HG02642 (cell line): Measurements from ENCODE around the gene RARRES2.

Experiments used
- ATAC-seq: cut with Tn5 transposase; IDR thresholded peaks from one replicate; pipeline ENCODE4 v1.9.1; 2021; ENCODE audit warnings: mild to moderate bottlenecking; ENCODE audit not compliant: unreplicated experiment, poor library complexity

The RARRES2 gene

DNA sequence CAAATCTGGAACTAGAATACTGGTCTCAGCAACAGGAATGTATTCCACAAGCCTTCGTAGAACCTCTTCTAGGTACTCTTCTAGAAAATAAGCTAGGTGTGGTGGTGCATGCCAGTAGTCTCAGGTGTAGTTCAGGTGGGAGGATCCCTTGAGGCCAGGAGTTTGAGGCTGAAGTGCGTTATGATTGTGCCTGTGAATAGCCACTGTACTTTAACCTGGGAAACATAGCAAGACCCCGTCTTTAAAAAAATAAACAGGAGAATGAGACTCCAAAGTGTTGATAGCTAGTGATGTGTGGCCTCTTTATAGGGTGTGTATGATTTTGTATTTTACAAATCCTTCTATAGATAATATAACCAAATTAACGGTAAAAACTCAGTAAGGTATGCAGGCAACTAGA is 36.2 kb upstream of the RARRES2 start:
- no peak for ATAC-seq

DNA sequence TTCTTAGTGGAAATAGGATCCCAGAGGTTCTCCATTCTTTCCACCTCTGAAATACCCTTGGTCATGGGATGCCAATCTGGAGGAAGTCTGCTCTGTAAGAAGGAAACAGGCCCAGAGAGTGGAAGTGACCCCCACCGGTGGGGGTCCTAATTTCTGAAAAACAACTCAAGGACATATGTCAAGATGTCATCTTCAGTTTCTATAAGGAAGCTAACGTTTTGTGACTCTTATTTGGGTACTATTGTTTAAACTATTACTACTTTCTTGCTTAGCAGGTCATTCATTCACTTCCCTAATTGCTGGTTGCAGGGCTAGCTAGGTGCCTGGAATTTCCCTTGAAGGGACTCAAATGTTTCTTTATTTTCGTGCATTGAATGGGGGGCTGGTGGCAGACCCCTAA is 35.8 kb upstream of the RARRES2 start:
- no peak for ATAC-seq

DNA sequence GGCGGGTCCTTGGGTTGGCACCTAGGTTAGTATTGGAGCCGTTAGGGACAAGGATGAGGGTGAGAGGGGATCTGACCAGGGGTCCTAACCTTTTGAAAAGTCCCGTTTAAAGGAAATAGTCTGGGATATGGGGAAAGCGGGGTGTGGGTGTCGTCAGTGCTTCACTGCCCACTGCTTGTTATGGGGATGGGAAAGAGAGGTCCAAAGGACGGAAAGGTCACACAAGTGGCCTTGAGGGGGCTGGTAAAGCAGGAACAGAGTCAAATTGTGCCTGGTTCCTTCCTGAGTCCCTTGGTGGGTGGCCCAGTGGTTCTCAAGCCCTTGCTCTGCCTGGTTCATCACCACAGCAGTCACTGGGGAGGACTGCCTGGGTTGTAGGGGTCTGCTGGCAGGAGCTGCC is 35.1 kb upstream of the RARRES2 start:
- no peak for ATAC-seq

DNA sequence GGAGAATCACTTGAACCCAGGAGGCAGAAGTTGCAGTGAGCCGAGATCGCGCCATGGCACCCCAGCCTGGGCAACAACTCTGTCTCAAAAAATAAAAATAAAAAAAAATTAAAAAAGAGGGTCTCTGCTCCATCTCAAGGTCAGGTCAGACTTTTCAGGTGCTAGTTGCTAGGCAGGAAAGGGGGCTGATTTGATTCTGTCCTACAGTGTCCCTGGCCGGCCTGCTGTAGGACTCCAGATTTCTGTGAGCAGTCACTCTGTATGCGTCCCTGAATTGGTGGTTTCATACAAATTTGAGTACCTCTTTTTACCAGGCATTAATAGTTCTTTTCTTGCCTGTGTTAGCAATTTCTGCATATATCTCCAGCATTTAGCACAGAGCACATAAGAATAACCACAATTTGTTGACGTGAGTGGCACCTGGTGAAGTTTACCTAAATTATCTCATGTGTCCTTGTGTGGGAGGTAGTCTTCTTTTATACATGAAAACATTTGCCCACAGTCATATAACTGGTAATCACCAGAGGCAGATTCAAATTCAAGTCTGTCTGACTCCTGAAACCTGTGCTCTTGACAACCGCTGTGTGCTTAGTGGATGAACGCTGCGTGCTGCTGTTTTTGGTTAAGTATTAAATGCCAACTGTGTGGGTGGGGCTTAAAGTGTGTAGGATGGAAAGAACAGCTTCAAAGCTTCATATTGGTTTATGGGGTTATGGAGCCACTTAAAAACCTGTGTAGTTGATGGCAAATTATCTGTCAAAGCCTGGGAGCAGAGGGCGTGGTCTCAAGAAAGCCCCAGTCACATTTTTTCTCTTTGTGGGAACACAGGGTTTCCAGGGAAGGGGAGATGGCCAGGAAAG is 34.5 kb upstream of the RARRES2 start:
- peak; percentile 25 for ATAC-seq

DNA sequence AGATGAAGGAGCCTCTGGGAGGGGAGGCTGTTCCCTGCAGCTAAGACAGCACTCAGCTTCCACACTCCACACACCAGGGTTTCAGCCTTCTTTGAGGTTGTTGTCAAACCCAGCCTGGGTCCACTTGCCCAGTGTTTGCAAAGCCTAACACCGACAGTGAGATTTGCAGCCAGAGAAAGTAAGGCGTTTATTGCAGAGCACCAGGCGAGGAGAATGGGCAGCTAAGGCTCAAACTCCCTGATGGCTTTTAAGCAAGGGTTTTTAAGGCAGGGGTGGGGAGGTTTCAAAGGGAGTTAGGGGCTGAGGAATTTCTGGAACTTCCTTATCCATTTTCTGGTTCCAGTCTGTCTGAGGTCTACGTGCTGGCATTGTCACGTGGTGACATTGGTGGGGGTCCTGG is 33.0 kb upstream of the RARRES2 start:
- no peak for ATAC-seq

DNA sequence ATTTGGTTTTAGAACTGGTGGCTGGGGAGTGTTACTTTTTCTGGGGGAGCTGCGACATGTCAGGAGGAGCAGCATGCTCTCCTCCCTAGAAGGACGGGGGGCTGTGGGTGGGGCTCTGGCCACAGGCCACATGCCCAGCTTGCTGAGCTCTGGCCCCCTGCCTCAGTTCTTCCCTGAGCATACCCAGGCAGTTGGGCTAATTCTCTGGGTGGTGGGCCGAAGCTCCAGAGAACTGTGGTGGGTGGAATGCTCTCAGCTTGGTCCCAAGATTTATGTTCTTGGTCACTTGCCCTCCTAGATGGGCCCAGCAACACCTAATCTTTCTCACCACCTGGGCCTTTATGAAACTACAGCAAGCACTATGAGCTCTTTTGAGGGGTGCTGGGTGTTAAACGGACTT is 32.6 kb upstream of the RARRES2 start:
- no peak for ATAC-seq

DNA sequence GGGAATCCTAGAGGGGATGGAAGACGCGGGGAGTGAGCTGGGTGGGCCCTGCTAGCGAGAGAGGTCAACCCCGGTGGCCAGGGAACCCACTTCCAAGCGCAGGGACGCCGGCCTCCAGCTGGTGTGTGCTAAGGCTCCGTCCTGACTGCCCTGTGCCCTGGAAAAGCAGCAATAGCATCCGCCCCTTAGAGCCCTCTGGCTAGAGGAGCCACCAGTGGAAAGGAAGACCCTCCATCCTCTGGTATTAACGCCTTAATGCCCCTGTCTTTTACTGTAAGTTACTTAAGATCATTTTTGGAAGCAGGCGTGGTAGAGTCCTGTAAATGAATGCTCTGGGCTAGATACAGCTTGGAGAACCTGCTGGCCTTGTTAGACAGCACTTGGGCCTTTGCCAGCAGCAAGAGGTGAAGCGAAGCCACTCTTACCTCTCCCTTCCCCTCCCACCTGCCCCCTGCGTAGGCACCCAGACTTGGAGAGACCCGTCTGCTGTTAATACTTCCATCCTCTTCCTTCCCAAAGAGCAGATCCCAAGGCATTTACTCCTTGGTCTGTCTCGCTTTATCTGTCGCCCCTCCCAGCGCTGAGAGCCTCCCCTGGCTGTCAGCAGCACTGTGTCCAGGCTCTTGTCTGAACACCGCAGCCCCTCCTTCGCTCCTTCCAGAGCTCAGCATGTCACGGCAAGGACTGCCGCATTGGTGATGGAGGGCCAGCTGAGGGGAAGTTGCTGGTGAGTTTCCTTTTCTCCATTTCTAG is 31.8 kb upstream of the RARRES2 start:
- ATAC-seq = no peak

DNA sequence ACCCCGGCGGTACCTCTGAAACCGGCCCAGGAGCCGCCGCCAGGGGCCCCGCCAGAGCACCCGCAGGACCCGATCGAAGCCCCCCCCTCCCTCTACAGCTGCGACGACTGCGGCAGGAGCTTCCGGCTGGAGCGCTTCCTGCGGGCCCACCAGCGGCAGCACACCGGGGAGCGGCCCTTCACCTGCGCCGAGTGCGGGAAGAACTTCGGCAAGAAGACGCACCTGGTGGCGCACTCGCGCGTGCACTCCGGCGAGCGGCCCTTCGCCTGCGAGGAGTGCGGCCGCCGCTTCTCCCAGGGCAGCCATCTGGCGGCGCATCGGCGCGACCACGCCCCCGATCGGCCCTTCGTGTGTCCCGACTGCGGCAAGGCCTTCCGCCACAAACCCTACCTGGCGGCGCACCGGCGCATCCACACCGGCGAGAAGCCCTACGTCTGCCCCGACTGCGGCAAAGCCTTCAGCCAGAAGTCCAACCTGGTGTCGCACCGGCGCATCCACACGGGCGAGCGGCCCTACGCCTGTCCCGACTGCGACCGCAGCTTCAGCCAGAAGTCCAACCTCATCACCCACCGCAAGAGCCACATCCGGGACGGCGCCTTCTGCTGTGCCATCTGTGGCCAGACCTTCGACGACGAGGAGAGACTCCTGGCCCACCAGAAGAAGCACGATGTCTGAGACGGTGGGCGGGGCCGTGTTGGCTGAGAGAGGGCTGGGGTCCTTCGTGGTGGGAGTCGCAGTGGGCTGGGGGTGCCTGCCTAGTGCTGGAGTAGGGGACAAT is 31.0 kb upstream of the RARRES2 start:
- no peak for ATAC-seq

DNA sequence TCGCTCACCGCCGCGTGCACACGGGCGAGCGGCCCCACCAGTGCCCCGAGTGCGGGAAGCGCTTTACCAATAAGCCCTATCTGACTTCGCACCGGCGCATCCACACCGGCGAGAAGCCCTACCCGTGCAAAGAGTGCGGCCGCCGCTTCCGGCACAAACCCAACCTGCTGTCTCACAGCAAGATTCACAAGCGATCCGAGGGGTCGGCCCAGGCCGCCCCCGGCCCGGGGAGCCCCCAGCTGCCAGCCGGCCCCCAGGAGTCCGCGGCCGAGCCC is 30.5 kb upstream of the RARRES2 start:
- ATAC-seq = no peak

DNA sequence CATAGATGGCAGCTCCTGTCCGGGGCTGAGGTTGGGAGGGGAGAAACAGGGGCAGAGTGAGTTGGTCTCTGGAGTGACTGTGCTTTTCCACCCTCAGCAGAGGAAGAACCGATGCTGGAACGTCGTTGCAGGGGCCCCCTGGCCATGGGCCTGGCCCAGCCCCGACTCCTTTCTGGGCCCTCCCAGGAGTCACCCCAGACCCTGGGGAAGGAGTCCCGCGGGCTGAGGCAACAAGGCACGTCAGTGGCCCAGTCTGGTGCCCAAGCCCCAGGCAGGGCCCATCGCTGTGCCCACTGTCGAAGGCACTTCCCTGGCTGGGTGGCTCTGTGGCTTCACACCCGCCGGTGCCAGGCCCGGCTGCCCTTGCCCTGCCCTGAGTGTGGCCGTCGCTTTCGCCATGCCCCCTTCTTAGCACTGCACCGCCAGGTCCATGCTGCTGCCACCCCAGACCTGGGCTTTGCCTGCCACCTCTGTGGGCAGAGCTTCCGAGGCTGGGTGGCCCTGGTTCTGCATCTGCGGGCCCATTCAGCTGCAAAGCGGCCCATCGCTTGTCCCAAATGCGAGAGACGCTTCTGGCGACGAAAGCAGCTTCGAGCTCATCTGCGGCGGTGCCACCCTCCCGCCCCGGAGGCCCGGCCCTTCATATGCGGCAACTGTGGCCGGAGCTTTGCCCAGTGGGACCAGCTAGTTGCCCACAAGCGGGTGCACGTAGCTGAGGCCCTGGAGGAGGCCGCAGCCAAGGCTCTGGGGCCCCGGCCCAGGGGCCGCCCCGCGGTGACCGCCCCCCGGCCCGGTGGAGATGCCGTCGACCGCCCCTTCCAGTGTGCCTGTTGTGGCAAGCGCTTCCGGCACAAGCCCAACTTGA is 29.9 kb upstream of the RARRES2 start:
- ATAC-seq = no peak

DNA sequence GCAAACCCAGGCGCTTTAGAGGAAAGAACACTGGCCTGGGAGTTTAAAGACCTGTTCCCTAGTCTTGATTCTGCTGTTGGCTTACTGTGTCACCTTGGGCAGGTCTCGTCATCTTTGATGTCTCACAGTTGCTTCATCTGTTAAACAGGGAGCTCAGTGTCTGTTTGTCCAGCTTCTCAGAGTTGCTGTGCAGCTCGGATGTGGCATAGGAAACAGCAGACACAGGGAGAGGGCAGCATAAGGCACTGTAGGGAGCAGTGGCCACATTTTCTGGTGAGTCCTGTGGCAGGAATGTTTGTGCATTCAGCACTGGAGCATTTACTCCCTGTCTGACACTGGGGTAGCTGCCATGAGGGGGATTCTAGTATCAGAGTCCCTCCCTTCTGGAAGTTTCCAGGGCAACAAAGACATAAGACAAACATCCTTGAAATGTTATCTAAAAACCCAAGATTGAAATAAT is 29.2 kb upstream of the RARRES2 start:
- no peak for ATAC-seq

DNA sequence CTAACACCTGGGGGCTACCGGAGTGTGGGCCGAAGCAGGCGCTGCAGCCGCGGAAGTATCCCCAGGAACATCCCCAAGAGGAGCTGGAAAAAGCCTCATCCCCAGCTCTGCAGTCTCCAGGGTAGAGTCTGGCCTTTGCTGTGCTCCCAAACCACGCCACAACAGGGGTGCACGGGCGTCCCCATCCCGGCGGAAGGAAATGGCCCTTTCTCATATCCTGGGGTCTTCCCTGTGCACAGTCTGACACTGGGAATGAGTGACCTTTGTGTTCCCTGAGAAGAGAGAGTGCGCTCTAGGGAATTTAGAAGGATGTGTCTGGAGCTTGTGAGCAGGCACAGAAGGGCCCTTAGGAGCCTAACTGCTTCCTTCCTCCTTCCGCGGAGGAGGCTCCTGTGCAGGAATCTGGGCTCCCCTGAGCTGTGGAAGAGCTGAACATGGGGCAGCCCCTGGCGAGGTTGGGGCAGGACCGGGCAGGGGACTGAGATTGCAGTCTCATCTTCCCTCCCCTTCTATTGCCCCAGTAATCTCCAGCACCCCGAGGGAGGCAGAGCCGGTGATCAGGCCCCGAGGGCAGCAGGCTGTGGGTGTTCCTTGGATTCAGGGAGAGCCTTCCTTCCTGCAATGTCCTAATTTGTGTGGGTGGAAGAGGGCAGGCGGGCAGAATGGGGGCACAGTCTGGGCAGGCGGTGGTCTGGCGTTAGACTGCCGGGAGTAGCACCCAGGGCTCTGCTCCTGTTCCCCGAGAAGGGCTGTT is 28.5 kb upstream of the RARRES2 start:
- no peak for ATAC-seq

DNA sequence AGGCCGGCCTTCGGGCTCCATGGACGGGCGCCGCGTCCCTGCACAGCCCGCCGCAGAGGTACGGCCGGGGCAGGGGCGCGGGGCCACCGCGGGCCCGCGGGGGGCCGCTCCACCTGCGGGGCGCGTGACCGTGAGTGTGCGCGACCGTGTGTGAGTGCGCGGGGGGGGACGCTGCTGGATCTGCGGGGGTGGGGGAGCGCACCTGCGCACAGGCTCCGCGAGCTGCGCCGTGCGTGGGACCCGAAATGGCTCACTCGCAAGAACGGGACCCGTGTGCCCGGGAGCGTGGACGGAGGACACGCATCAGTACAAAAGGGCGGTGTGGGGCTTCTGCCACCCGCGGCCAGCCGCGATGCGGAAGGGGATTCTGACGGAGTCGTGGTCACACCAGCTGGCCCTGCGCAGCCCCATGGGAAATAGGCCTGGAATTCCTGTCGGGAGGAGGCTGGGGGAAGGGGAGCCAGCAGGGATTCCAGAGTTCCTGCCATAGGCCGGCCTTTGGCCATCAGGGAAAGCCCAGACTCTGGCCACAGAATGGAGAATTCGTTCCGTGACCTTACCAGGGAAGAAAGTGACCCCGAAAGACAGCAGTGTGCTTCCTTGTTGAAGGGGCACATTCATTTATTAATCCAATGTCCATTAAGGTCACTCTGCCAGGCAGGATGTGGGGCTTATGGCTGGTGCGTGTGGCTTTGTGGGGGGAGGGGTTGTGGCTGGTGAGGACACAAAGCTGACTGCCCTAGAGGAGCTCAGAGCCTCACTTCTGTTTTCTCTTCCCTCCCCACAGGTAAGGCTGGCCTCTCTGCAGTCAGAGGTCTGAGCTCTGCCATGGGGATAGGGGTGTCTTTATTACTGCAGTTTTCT is 27.7 kb upstream of the RARRES2 start:
- peak; percentile 35 for ATAC-seq

DNA sequence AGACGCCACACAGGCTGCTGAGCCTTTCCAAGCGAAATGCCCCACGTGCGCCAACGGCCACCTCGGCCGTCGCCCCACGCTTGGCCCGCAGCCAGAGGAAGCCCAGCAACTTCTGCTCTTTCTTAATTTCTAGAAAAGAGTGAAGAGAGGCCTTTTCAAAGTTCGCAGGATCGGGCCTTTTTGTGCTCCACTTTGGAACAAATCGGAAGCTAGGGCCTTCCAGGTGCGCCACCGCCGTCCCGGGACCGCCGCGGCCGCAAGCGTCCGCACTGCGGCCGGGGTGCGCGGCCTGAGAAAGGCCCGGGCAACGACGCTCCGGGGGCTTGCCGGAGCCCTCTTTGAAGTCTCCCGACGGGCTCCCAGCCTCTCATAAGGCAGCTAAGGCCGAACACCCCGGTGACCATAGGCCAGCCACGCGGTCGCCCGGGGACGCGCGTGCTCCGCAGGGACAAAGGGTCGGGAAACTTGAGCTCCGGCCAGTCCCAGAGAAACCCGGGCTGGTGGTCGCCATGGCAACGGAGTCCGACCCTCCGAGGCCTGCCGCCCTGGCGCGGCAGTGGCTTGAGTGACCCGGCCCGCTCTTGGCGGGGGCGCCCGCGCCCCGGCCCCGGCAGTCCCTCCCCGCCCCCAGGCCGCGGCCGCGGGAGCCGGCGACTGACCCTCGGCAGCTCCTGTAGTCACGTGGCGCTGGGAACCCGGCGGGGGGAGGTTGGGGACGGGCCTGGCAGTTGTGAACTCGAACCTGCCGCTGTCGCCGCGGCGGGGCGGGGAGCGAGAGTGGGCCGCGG is 26.9 kb upstream of the RARRES2 start, which contains the start of gene REPIN1:
REPIN1 (plus strand) TSS at position 727 of the 788 bp plus-strand sequence. CDS start 890 bp downstream, outside the sequence.
- peak; percentile 64 for ATAC-seq

DNA sequence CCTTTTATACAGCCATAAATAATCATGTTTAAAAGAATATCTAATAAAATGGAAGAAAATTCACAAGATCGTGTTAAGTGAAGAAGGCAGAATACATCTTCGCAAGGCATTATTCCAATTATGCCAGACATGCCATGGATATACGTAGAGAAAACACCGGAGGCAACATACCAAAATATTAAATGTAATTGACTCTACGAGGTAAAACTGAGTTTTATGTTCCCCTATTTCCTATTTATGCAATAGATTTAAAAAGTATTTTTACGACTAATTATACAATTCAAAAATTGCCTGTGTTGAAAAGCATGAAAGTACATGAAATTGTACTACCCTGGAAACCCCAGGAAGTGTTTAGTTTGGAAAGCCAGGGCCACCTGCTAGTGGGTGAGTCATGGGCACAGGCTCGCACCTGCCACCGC is 26.3 kb upstream of the RARRES2 start:
- no peak for ATAC-seq

DNA sequence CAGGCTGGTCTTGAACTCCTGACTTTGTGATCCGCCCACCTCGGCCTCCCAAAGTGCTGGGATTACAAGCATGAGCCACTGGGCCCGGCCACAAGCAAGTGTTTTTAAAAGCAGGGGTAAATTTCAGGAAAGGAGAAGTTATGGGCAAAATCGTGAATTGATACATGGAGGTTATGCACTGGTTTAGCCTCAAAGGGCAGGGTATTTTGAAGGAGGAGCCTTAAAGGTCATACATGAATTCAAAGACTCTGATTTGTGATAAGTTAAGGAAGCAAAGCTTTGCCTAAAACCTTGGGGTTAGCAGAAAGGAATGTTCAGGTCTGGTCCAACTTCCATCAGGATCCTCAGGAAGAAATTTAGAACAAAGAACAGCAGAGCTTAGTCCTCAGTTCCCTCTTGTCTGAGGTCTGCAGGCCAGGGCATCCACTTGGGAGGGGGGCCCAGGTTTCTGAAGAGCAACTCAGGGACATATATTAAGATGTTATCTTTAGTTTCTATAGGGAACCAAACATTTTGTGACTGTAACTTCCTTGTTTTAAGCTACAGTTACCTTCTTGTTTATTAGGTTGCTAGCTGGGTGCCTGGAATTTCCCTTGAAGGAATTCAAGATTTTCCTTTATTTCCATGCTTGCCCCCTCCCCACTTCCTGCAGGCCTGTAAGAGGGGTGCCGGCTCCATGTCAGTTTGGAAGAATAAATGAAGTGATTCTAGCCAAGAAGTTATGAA is 24.4 kb upstream of the RARRES2 start:
- no peak for ATAC-seq

DNA sequence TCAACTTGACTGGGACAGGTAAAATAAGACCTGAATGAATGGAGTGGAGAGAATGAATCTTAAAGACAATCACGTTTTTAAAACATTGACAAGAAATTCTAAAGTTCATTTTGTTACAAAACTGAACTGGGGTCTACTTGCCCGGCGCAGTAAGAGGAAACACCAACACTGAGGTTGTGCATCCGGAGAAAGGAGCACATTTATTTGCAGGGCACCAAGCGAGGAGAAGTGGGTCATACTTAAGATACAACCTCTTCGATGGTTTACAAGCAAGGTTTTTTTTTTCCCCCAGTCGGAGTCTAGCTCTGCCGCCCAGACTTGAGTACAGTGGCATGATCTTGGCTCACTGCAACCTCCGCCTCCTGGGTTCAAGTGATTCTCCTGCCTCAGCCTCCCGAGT is 23.8 kb upstream of the RARRES2 start:
- no peak for ATAC-seq
